ENCODE results near the gene NTRK2.
"Not testable (repeated sequence)": the region's sequence is repeated elsewhere in the genome, so short reads cannot be mapped to it uniquely, and the experiment has no call there.

Gene NTRK2

DNA sequence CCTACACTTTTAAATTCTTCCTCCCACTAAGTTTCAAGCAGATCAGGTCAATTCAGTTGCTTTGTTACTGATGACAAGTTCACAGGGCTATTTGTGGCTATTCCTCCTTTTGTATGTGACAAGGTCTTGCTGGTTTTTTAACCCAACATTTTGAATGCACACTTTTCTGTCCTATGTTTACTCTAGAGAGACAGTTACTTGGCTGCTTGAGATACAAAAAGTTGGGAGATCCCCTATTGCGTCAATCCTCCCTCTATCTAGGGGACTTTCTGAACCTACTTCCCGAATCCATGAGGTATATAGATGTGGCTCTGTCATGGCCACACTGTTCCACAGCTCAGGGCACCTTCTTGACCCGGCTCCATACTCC, 386.7 kb downstream of the NTRK2 start:
- Histone ChIP-seq H3K79me2 (no peaks in the 10 kb centered on the region), H3K4me3 (ENCODE audit: low read depth, low read length) (no peak overlapping the region), H3K27me3 (ENCODE audit: control insufficient read depth, insufficient read depth, low read length) (no peaks in the 10 kb centered on the region), H3K4me1 (no peaks in the 10 kb centered on the region), H3K9me3 (ENCODE audit: control insufficient read depth, low read length) (no peaks in the 10 kb centered on the region), H3K4me2 (ENCODE audit: low read length) (no peak overlapping the region), H3K9ac (no peak overlapping the region), H3K27ac (no peak overlapping the region), H3K36me3 (ENCODE audit: control insufficient read depth, insufficient read depth, low read length) (no peaks in the 10 kb centered on the region), H2AFZ (no peak overlapping the region)
- TF ChIP-seq, protein P1, sequence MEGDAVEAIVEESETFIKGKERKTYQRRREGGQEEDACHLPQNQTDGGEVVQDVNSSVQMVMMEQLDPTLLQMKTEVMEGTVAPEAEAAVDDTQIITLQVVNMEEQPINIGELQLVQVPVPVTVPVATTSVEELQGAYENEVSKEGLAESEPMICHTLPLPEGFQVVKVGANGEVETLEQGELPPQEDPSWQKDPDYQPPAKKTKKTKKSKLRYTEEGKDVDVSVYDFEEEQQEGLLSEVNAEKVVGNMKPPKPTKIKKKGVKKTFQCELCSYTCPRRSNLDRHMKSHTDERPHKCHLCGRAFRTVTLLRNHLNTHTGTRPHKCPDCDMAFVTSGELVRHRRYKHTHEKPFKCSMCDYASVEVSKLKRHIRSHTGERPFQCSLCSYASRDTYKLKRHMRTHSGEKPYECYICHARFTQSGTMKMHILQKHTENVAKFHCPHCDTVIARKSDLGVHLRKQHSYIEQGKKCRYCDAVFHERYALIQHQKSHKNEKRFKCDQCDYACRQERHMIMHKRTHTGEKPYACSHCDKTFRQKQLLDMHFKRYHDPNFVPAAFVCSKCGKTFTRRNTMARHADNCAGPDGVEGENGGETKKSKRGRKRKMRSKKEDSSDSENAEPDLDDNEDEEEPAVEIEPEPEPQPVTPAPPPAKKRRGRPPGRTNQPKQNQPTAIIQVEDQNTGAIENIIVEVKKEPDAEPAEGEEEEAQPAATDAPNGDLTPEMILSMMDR (IDR thresholded peaks at IDR 0.05), result no peak

DNA sequence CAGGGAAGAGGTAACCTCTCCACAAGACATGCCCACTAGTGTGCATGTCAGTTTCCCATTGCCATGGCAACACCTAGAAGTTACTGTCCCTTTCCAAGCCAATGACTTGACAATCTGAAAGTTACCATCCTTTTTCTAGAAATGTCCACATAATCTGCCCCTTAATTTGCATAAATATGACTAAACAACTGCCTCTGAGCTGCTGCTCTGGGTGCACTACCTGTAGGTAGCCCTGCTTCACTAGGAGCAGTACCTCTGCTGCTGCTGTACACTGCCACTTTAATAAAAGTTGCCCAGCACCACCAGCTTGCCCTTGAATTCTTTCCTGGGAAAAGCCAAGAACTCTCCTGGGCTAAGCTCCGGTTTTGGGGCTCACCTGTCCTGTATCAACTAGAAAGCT, 392.4 kb downstream of the NTRK2 start:
- H3K79me2 ChIP-seq, result no peaks in the 10 kb centered on the region
- no peaks in the 10 kb centered on the region for H3K9me3 ChIP-seq (ENCODE audit: control insufficient read depth, low read length)
- no peak overlapping the region for H2AFZ ChIP-seq
- no peak overlapping the region for H3K4me2 ChIP-seq (ENCODE audit: low read length)
- no peaks in the 10 kb centered on the region for H3K36me3 ChIP-seq (ENCODE audit: control insufficient read depth, insufficient read depth, low read length)
- H3K9ac ChIP-seq, result no peak overlapping the region
- H3K4me3 ChIP-seq (ENCODE audit: low read depth, low read length), result no peak overlapping the region
- H3K27me3 ChIP-seq (ENCODE audit: control insufficient read depth, insufficient read depth, low read length), result no peaks in the 10 kb centered on the region
- H3K27ac ChIP-seq, result no peak overlapping the region
- TF ChIP-seq, protein P1 (IDR thresholded peaks at IDR 0.05), result no peak
- H3K4me1 ChIP-seq, result no peaks in the 10 kb centered on the region

DNA sequence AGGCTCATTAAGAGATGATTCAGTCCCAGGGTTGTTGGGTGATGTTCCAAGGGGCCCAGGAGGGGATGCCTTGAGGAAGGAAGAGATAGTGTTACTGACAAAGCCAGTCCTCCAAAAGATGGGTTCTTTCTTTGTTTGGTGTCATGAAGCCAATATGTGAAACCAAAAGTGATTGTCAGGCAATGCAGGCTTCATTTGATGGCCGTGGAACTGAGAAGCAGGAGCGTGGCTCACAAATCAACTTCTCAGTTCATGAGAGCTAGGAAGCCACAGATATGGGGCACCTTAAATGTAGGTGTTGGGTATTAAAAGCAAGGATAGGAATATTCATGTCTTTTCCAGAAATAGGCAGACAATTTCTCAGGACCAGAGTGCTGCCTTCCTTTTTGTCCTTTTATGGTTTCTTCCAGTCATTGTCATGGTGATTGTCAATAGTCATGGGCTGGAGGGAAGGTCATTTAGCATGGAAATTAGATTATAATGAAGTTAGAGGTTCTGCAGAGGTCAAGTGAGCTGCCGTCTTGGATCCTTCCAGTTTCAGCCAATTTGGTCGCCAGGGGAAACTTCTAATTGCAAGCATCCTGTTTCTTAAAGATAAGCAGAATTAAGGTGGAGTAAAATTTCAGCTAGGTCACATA, 393.0 kb downstream of the NTRK2 start:
- no peak overlapping the region for H3K4me3 ChIP-seq (ENCODE audit: low read depth, low read length)
- H3K27me3 ChIP-seq (ENCODE audit: control insufficient read depth, insufficient read depth, low read length), result no peaks in the 10 kb centered on the region
- H2AFZ ChIP-seq, result no peak overlapping the region
- no peaks in the 10 kb centered on the region for H3K36me3 ChIP-seq (ENCODE audit: control insufficient read depth, insufficient read depth, low read length)
- H3K79me2 ChIP-seq, result no peaks in the 10 kb centered on the region
- TF ChIP-seq, protein P1 (IDR thresholded peaks at IDR 0.05), result no peak
- H3K4me1 ChIP-seq, result no peaks in the 10 kb centered on the region
- no peak overlapping the region for H3K4me2 ChIP-seq (ENCODE audit: low read length)
- H3K9ac ChIP-seq, result no peak overlapping the region
- no peak overlapping the region for H3K27ac ChIP-seq
- no peaks in the 10 kb centered on the region for H3K9me3 ChIP-seq (ENCODE audit: control insufficient read depth, low read length)

DNA sequence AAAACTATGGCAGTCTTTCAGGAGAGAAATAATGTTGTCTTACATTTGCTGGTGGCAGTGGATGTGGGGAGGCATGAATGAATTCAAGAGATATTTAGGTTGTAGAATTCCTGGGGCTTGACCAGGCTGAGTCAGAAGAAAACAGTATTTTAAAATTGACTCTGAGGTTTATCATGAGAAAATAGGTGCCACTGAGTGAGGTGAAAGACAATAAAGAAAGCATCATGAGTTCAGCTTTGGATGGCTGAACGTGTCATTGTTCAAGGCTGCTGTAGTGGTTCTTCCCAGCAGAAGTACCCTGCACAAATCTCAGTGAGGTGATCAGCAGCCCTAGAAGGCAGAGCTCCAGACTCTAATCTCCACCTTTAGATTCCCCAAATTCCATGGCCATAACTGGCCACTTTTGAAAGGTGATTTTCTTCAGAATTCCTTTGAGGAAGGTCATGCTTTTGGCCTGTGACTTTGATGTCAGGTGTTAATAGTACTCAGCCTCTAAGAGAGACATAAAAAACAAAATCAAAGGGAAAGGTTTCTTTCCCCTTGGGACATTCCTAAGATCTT, 395.4 kb downstream of the NTRK2 start:
- Histone ChIP-seq H2AFZ (no peak overlapping the region), H3K36me3 (ENCODE audit: control insufficient read depth, insufficient read depth, low read length) (no peaks in the 10 kb centered on the region), H3K27me3 (ENCODE audit: control insufficient read depth, insufficient read depth, low read length) (no peaks in the 10 kb centered on the region), H3K4me3 (ENCODE audit: low read depth, low read length) (no peak overlapping the region), H3K27ac (no peak overlapping the region), H3K9me3 (ENCODE audit: control insufficient read depth, low read length) (no peaks in the 10 kb centered on the region), H3K4me2 (ENCODE audit: low read length) (no peak overlapping the region), H3K4me1 (no peaks in the 10 kb centered on the region), H3K9ac (no peak overlapping the region), H3K79me2 (no peaks in the 10 kb centered on the region)
- TF ChIP-seq, protein P1 (IDR thresholded peaks at IDR 0.05), result no peak

DNA sequence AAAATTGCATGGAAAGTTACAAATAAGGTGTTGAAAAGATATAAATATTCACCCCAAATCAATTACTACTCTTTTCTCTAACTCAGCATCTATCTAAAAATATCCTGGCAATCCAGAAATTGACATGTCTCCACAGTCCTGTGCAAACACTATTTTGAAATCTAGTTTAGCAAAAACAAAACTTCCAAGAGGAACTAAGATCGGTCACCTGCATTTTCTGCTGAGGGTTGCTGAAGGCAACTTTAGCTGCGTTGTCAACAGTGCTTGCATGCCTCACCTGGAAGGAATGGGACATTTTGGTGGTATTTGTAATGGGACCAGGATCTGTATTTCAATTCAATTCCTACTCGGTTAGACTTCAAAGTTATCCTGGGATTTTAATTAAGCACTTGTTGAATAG, 398.3 kb downstream of the NTRK2 start:
- Histone ChIP-seq H3K27me3 (ENCODE audit: control insufficient read depth, insufficient read depth, low read length) (no peaks in the 10 kb centered on the region), H3K4me1 (no peaks in the 10 kb centered on the region), H3K9ac (no peak overlapping the region), H3K79me2 (no peaks in the 10 kb centered on the region), H3K4me2 (ENCODE audit: low read length) (no peak overlapping the region), H3K9me3 (ENCODE audit: control insufficient read depth, low read length) (no peaks in the 10 kb centered on the region), H3K27ac (no peak overlapping the region), H3K36me3 (ENCODE audit: control insufficient read depth, insufficient read depth, low read length) (no peaks in the 10 kb centered on the region), H3K4me3 (ENCODE audit: low read depth, low read length) (no peak overlapping the region), H2AFZ (no peak overlapping the region)
- TF ChIP-seq, protein P1 (IDR thresholded peaks at IDR 0.05), result no peak

DNA sequence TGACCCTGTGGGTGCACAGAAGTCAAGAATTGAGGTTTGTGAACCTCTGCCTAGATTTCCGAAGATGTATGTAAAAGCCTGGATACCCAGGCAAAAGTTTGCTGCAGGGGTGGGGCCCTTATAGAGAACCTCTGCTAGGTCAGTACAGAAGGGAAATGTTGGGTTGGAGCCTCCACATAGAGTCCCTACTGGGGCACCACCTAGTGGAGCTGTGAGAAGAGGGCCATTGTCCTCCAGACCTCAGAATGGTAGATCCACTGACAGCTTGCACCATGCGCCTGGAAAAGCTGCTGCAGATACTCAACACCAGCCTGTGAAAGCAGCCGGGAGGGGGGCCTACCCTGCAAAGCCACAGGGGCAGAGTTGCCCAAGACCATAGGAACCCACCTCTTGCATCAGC, 399.9 kb downstream of the NTRK2 start:
- H3K4me1 ChIP-seq; H3K4me2 ChIP-seq (ENCODE audit: low read length); H3K27ac ChIP-seq; H3K79me2 ChIP-seq; H3K9ac ChIP-seq; H2AFZ ChIP-seq; H3K4me3 ChIP-seq (ENCODE audit: low read depth, low read length); H3K36me3 ChIP-seq (ENCODE audit: control insufficient read depth, insufficient read depth, low read length); H3K9me3 ChIP-seq (ENCODE audit: control insufficient read depth, low read length); H3K27me3 ChIP-seq (ENCODE audit: control insufficient read depth, insufficient read depth, low read length): not testable (repeated sequence)
